ENCODE data around the gene TMED1. TPM values are rescaled to one million over a fixed set of nuclear protein-coding genes. Genes with fewer than 3 reads are reported as not detected.

The TMED1 gene
- total and polyA plus RNA-seq, 2 of the 4 experiments (the other 2 are of a cell fraction): 37.6 to 41.4 TPM

DNA sequence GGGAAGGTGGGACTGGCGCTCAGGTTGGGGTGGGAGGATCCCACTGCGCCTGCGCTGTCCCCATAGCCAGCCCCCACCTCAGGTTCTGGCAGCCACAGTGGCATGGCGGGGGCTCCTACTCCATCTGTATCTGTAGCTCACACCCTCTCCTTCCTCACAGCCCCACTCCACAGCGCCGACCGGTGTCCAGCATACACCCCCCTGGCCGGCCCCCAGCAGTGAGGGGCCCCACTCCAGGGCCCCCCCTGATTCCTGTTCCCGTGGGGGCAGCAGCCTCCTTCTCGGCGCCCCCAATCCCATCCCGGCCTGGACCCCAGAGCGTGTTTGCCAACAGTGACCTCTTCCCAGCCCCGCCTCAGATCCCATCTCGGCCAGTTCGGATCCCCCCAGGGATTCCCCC lies 6.0 kb downstream of the TMED1 start:
- Histone ChIP-seq H2AK9ac (replicated peaks; ENCODE audit: low read depth, low read length, poor library complexity) (peak overlapping the region; percentile 55), H2BK15ac (ENCODE audit: low read depth, low read length) (no peak overlapping the region), H2AFZ (replicated peaks; ENCODE audit: low read length, poor library complexity) (no peak overlapping the region), H3K23ac (ENCODE audit: low read depth, low read length) (no peak overlapping the region), H3K9me3 (ENCODE audit: control insufficient read depth, insufficient read depth, low read length) (no peaks in the 10 kb centered on the region), H3K56ac (ENCODE audit: extremely low read depth, insufficient read depth, low read length) (no peak overlapping the region), H3K27me3 (ENCODE audit: control insufficient read depth, insufficient read depth, low read length) (no peaks in the 10 kb centered on the region), H3K14ac (replicated peaks; ENCODE audit: low read depth, low read length) (no peak overlapping the region), H3K18ac (ENCODE audit: low read depth, low read length) (no peak overlapping the region), H3K9ac (ENCODE audit: low read depth, low read length) (no peak overlapping the region), H2AK5ac (ENCODE audit: low read depth, low read length) (no peak overlapping the region), H2BK20ac (ENCODE audit: low read depth, low read length) (no peak overlapping the region), H3K4me1 (ENCODE audit: control insufficient read depth, insufficient read depth, low read length) (no peaks in the 10 kb centered on the region), H2BK120ac (ENCODE audit: low read depth, low read length) (no peak overlapping the region), H3K4me3 (ENCODE audit: insufficient read depth, low read depth, low read length) (no peak overlapping the region), H3K4me2 (ENCODE audit: low read depth, low read length) (no peak overlapping the region), H3K79me1 (ENCODE audit: low read depth in 1 of 2, low read length in 2 of 2) (peaks cover 2 to 3% of the 10 kb centered on the region in 2 experiments; a peak in 3 of 4 replicates), H3K9me1 (ENCODE audit: insufficient read depth, low read length) (peaks cover 2% of the 10 kb centered on the region; the same call in 1 of the 2 replicates), H3K36me3 (ENCODE audit: control insufficient read depth, insufficient read depth, low read length) (peaks cover 55% of the 10 kb centered on the region), H4K5ac (ENCODE audit: low read depth, low read length) (no peak overlapping the region), H2BK5ac (ENCODE audit: low read depth, low read length, poor library complexity, severe bottlenecking) (no peak overlapping the region), H4K8ac (ENCODE audit: low read depth in 2 of 2, low read length in 2 of 2) (no peak overlapping the region), H3K4ac (ENCODE audit: low read depth, low read length) (no peak overlapping the region), H4K91ac (ENCODE audit: insufficient read depth, low read depth, low read length) (no peak overlapping the region), H3K27ac (ENCODE audit: insufficient read depth, low read length) (no peak overlapping the region), H4K20me1 (ENCODE audit: insufficient read depth, low read length) (no peaks in the 10 kb centered on the region; the same call in 1 of the 2 replicates)
- 100% methylated on average over 3 of the region's 16 CpGs; no CpG with 5 or more reads in 1 of the 2 experiments for WGBS, 2 experiments (ENCODE audit: extremely low coverage in 2 of 2, insufficient read length in 1 of 2)
- DNase-seq (no peak), ATAC-seq (ENCODE audit: low read depth) (no peak)
- intact Hi-C loops (cut with micrococcal nuclease): no loop called here
- CTCF ChIA-PET: no interaction called here
- in situ Hi-C loops (cut with MboI; ENCODE audit: low sequenced_read_pairs): no loop called here
- TF ChIP-seq FOS (IDR thresholded peaks at IDR 0.05; ENCODE audit: low read depth, low read length): no peak
- TF ChIP-seq NFE2L2 (IDR thresholded peaks at IDR 0.05; ENCODE audit: low read depth, low read length): no peak
- TF ChIP-seq, protein P1, sequence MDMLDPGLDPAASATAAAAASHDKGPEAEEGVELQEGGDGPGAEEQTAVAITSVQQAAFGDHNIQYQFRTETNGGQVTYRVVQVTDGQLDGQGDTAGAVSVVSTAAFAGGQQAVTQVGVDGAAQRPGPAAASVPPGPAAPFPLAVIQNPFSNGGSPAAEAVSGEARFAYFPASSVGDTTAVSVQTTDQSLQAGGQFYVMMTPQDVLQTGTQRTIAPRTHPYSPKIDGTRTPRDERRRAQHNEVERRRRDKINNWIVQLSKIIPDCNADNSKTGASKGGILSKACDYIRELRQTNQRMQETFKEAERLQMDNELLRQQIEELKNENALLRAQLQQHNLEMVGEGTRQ (IDR thresholded peaks at IDR 0.05; ENCODE audit: low read depth, low read length): no peak
- TF ChIP-seq MXI1 (IDR thresholded peaks at IDR 0.05; ENCODE audit: borderline replicate concordance, low read depth, low read length): no peak
- TF ChIP-seq, protein P2, sequence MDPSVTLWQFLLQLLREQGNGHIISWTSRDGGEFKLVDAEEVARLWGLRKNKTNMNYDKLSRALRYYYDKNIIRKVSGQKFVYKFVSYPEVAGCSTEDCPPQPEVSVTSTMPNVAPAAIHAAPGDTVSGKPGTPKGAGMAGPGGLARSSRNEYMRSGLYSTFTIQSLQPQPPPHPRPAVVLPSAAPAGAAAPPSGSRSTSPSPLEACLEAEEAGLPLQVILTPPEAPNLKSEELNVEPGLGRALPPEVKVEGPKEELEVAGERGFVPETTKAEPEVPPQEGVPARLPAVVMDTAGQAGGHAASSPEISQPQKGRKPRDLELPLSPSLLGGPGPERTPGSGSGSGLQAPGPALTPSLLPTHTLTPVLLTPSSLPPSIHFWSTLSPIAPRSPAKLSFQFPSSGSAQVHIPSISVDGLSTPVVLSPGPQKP (IDR thresholded peaks at IDR 0.05; ENCODE audit: borderline replicate concordance, low read depth, low read length): no peak
- TF ChIP-seq CHD1 (IDR thresholded peaks at IDR 0.05; ENCODE audit: low read depth, low read length): no peak
- TF ChIP-seq MAFK (IDR thresholded peaks at IDR 0.05; ENCODE audit: low read depth, low read length): no peak
- no peak for TF ChIP-seq MAZ (IDR thresholded peaks at IDR 0.05; ENCODE audit: borderline replicate concordance, low read depth, low read length)
- TF ChIP-seq RFX5 (IDR thresholded peaks at IDR 0.05; ENCODE audit: low read depth, low read length): no peak
- no peak for TF ChIP-seq SMC3 (IDR thresholded peaks at IDR 0.05; ENCODE audit: low read depth, low read length)
- no peak for TF ChIP-seq BHLHE40 (IDR thresholded peaks at IDR 0.05; ENCODE audit: low read depth, low read length)
- no peak for TF ChIP-seq RAD21 (IDR thresholded peaks at IDR 0.05; ENCODE audit: low read length)
- no peak for TF ChIP-seq POLR2A (IDR thresholded peaks at IDR 0.05; ENCODE audit: low read depth, low read length)
- no peak for TF ChIP-seq RCOR1 (IDR thresholded peaks at IDR 0.05; ENCODE audit: insufficient replicate concordance, low read length)
- TF ChIP-seq, protein P3, sequence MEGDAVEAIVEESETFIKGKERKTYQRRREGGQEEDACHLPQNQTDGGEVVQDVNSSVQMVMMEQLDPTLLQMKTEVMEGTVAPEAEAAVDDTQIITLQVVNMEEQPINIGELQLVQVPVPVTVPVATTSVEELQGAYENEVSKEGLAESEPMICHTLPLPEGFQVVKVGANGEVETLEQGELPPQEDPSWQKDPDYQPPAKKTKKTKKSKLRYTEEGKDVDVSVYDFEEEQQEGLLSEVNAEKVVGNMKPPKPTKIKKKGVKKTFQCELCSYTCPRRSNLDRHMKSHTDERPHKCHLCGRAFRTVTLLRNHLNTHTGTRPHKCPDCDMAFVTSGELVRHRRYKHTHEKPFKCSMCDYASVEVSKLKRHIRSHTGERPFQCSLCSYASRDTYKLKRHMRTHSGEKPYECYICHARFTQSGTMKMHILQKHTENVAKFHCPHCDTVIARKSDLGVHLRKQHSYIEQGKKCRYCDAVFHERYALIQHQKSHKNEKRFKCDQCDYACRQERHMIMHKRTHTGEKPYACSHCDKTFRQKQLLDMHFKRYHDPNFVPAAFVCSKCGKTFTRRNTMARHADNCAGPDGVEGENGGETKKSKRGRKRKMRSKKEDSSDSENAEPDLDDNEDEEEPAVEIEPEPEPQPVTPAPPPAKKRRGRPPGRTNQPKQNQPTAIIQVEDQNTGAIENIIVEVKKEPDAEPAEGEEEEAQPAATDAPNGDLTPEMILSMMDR (conservative IDR thresholded peaks at IDR 0.05; ENCODE audit: low read depth, low read length): no peak
- no peak for TF ChIP-seq CEBPB (IDR thresholded peaks at IDR 0.05; ENCODE audit: low read depth, low read length)
- no TSS peak for BruUV-seq (replicated peaks)
- POLR2A ChIA-PET (ENCODE audit: unreplicated experiment): no interaction called here
- dilution Hi-C loops (cut with HindIII; ENCODE audit: low sequenced_read_pairs, unreplicated experiment): no loop called here
